H1 (cell line): ENCODE measurements around the gene APOA1. TPM values are rescaled to one million over a fixed set of nuclear protein-coding genes. Genes with fewer than 3 reads are reported as not detected.

Experiments used
- CTCF ChIA-PET: fragments of 300-600 bp; sonication (Branson Sonifier 250); formaldehyde crosslinking; loops from one replicate; lab custom pipeline; 2021; ENCODE audit not compliant: partially characterized antibody; lab: Charles Lee
- POLR2A ChIA-PET: fragments of 300-600 bp; sonication (Branson Sonifier 250); formaldehyde crosslinking; loops from one replicate; lab custom pipeline; 2021; ENCODE audit warnings: inconsistent platforms; ENCODE audit not compliant: partially characterized antibody; lab: Charles Lee
- DNase-seq, 2 experiments: peaks; one replicate each; pipeline versions ENCODE4 v3.0.0 to v3.0.0-alpha.2; 2010 to 2022; ENCODE audit warnings: low spot score in 2 of 2, low read depth in 1 of 2, mixed read lengths in 1 of 2
- FAIRE-seq: peaks from 2 replicates; lab custom pipeline; 2011; peaks lifted over from hg19 to GRCh38; lab: Jason Lieb, UNC
- H2AFZ ChIP-seq: 2 replicates; pipeline ENCODE4 v1.8.1; 2012; ENCODE audit warnings: low read length, inconsistent platforms
- H2AK5ac ChIP-seq: 2 replicates; pipeline ENCODE4 v1.6.1; 2013; ENCODE audit warnings: low read depth, low read length
- H2BK120ac ChIP-seq: replicated peaks from 2 replicates; pipeline ENCODE3; 2013; ENCODE audit warnings: low read depth, low read length, inconsistent platforms
- H2BK12ac ChIP-seq: 2 replicates; pipeline ENCODE4 v1.6.1; 2013; ENCODE audit warnings: low read depth, low read length
- H2BK15ac ChIP-seq: 2 replicates; pipeline ENCODE4 v1.6.1; 2013; ENCODE audit warnings: low read length
- H2BK20ac ChIP-seq: 2 replicates; pipeline ENCODE4 v1.6.1; 2013; ENCODE audit warnings: low read length
- H2BK5ac ChIP-seq: 2 replicates; pipeline ENCODE4 v1.6.1; 2013; ENCODE audit warnings: low read depth, low read length
- H3K14ac ChIP-seq: 2 replicates; pipeline ENCODE4 v1.6.1; 2013; ENCODE audit warnings: inconsistent platforms; ENCODE audit not compliant: insufficient read length
- H3K18ac ChIP-seq: 2 replicates; pipeline ENCODE4 v1.6.1; 2013; ENCODE audit warnings: low read length; ENCODE audit errors: extremely low read depth
- H3K23ac ChIP-seq: 2 replicates; pipeline ENCODE4 v1.6.1; 2013; ENCODE audit warnings: inconsistent platforms; ENCODE audit not compliant: insufficient read length
- H3K23me2 ChIP-seq: 2 replicates; pipeline ENCODE4 v1.6.1; 2013; ENCODE audit warnings: low read depth, low read length
- H3K27ac ChIP-seq: 2 replicates; pipeline ENCODE4 v1.6.1; 2011; ENCODE audit warnings: low read depth, low read length, inconsistent platforms
- H3K27me3 ChIP-seq, 4 experiments: replicated peaks in 1 of 4; 1 replicate in 1 of 4; 2 replicates in 3 of 4; pipeline versions ENCODE4 v1.6.1 to v1.8.1; 2011 to 2013; ENCODE audit warnings: low read length in 3 of 4, mild to moderate bottlenecking in 3 of 4, inconsistent platforms in 2 of 4, mixed read lengths in 2 of 4, moderate library complexity in 1 of 4; ENCODE audit not compliant: control insufficient read depth in 3 of 4, insufficient read depth in 3 of 4; ENCODE audit errors: extremely low read depth in 1 of 4
- H3K36me3 ChIP-seq, 4 experiments: 2 replicates each; pipeline versions ENCODE4 v1.6.1 to v1.8.1; 2011 to 2013; ENCODE audit warnings: mild to moderate bottlenecking in 4 of 4, low read length in 3 of 4, moderate library complexity in 2 of 4, control low read depth in 1 of 4, inconsistent platforms in 1 of 4; ENCODE audit not compliant: insufficient read depth in 4 of 4, control insufficient read depth in 2 of 4
- H3K4ac ChIP-seq: replicated peaks from 2 replicates; pipeline ENCODE3; 2013; ENCODE audit warnings: low read length, low read depth, mixed read lengths, inconsistent platforms; ENCODE audit not compliant: insufficient read length
- H3K4me1 ChIP-seq, 4 experiments: replicated peaks in 1 of 4; 1 replicate in 1 of 4; 2 replicates in 3 of 4; pipeline versions ENCODE4 v1.6.1 to v1.8.1; 2011 to 2013; ENCODE audit warnings: low read length in 3 of 4, inconsistent platforms in 2 of 4, mixed read lengths in 1 of 4; ENCODE audit not compliant: insufficient read depth in 4 of 4, control insufficient read depth in 3 of 4
- H3K4me2 ChIP-seq, 2 experiments: 2 replicates each; pipeline versions ENCODE4 v1.6.1 to v1.8.1; 2011 to 2013; ENCODE audit warnings: low read depth in 2 of 2, low read length in 2 of 2, control low read depth in 1 of 2, inconsistent platforms in 1 of 2, mild to moderate bottlenecking in 1 of 2; ENCODE audit not compliant: insufficient read depth in 1 of 2
- H3K4me3 ChIP-seq, 4 experiments: fragments of 200-600, 300-600 bp in 1 of 4; sonication (generic), shearing (Covaris generic), sonication (Bioruptor Twin) in 1 of 4; 2 replicates each; pipeline versions ENCODE4 v1.5.1 to v1.8.1; 2011 to 2016; ENCODE audit warnings: low read length in 4 of 4, low read depth in 3 of 4, control low read depth in 2 of 4, inconsistent platforms in 2 of 4, mild to moderate bottlenecking in 2 of 4, mixed read lengths in 1 of 4, moderate library complexity in 1 of 4; ENCODE audit not compliant: insufficient read depth in 2 of 4; ENCODE audit errors: extremely low read depth in 1 of 4
- H3K56ac ChIP-seq: replicated peaks from 2 replicates; pipeline ENCODE3; 2013; ENCODE audit warnings: low read depth, mild to moderate bottlenecking, mixed read lengths, low read length, inconsistent platforms; ENCODE audit not compliant: insufficient read length
- H3K79me1 ChIP-seq: 2 replicates; pipeline ENCODE4 v1.6.1; 2013; ENCODE audit warnings: low read depth, low read length, control low read depth
- H3K79me2 ChIP-seq, 2 experiments: 2 replicates each; pipeline versions ENCODE4 v1.6.1 to v1.8.1; 2012 to 2013; ENCODE audit warnings: low read length in 2 of 2, mild to moderate bottlenecking in 2 of 2, inconsistent platforms in 1 of 2; ENCODE audit not compliant: insufficient read depth in 2 of 2, control insufficient read depth in 1 of 2
- H3K9ac ChIP-seq, 4 experiments: replicated peaks in 1 of 4; 1 replicate in 1 of 4; 2 replicates in 3 of 4; pipeline versions ENCODE4 v1.6.1 to v1.8.1; 2011 to 2013; ENCODE audit warnings: low read depth in 3 of 4, low read length in 3 of 4, control low read depth in 2 of 4, mild to moderate bottlenecking in 2 of 4, moderate library complexity in 2 of 4, inconsistent platforms in 1 of 4; ENCODE audit errors: extremely low read depth in 1 of 4
- H3K9me3 ChIP-seq, 2 experiments: 2 replicates each; pipeline versions ENCODE4 v1.6.1 to v1.8.1; 2012 to 2013; ENCODE audit warnings: mild to moderate bottlenecking in 2 of 2, moderate library complexity in 2 of 2, control low read depth in 1 of 2, inconsistent platforms in 1 of 2, low read depth in 1 of 2, low read length in 1 of 2, mixed read lengths in 1 of 2; ENCODE audit not compliant: insufficient read depth in 2 of 2
- H4K20me1 ChIP-seq, 2 experiments: replicated peaks in 1 of 2; 2 replicates each; pipeline versions ENCODE3 to v1.8.1; 2011 to 2013; ENCODE audit warnings: inconsistent platforms in 2 of 2, low read length in 2 of 2, mild to moderate bottlenecking in 1 of 2; ENCODE audit not compliant: insufficient read depth in 2 of 2, control insufficient read depth in 1 of 2
- H4K5ac ChIP-seq: 2 replicates; pipeline ENCODE4 v1.6.1; 2013; ENCODE audit warnings: low read length, low read depth, mixed read lengths, inconsistent platforms; ENCODE audit not compliant: insufficient read length
- H4K8ac ChIP-seq: 2 replicates; pipeline ENCODE4 v1.8.0; 2013; ENCODE audit warnings: mild to moderate bottlenecking, moderate library complexity, low read length, inconsistent platforms; ENCODE audit not compliant: insufficient read depth; ENCODE audit errors: extremely low read depth
- H4K91ac ChIP-seq: replicated peaks from 2 replicates; pipeline ENCODE3; 2013; ENCODE audit warnings: low read length, mixed read lengths, inconsistent platforms; ENCODE audit not compliant: insufficient read length
- BCL11A ChIP-seq, 2 experiments: IDR thresholded peaks; one replicate each; pipeline ENCODE4 v1.6.1; 2011; ENCODE audit warnings: low read depth in 2 of 2, low read length in 2 of 2, mild to moderate bottlenecking in 2 of 2
- CBX8 ChIP-seq: fragments of 300-800, 300-1000 bp; sonication (generic); IDR thresholded peaks from 2 replicates; pipeline ENCODE4 v1.7.1; 2016; ENCODE audit warnings: low read depth, low read length, borderline replicate concordance
- EGR1 ChIP-seq: IDR thresholded peaks from 2 replicates; pipeline ENCODE4 v1.6.1; 2011; ENCODE audit warnings: low read depth, low read length, borderline replicate concordance
- JUND ChIP-seq: IDR thresholded peaks from 2 replicates; pipeline ENCODE4 v1.6.1; 2011; ENCODE audit warnings: mild to moderate bottlenecking, improper control_type of control experiment, low read length
- KDM4A ChIP-seq: IDR thresholded peaks from one replicate; pipeline ENCODE4 v1.7.1; 2012; ENCODE audit warnings: low read depth, mild to moderate bottlenecking, moderate library complexity, low read length, inconsistent platforms; ENCODE audit not compliant: severe bottlenecking
- KDM5A ChIP-seq: fragments of 200-600 bp; IDR thresholded peaks from 2 replicates; pipeline ENCODE4 v1.7.1; 2012; ENCODE audit warnings: mild to moderate bottlenecking, low read length, inconsistent platforms, mixed read lengths
- NRF1 ChIP-seq: IDR thresholded peaks from 2 replicates; pipeline ENCODE4 v1.6.1; 2011; ENCODE audit warnings: mild to moderate bottlenecking, low read depth, low read length, improper control_type of control experiment
- POLR2AphosphoS5 ChIP-seq: IDR thresholded peaks from 2 replicates; pipeline ENCODE4 v1.6.1; 2011; ENCODE audit warnings: low read depth, low read length
- RBBP5 ChIP-seq: IDR thresholded peaks from 2 replicates; pipeline ENCODE4 v1.7.1; 2012; ENCODE audit warnings: low read depth, mild to moderate bottlenecking, inconsistent platforms, low read length, moderate library complexity, borderline replicate concordance
- SIRT6 ChIP-seq: IDR thresholded peaks from one replicate; pipeline ENCODE4 v1.7.1; 2012; ENCODE audit warnings: low read length, inconsistent platforms
- TAF7 ChIP-seq: optimal IDR thresholded peaks from 2 replicates; pipeline ENCODE3; 2011; ENCODE audit warnings: low read depth, mild to moderate bottlenecking, inconsistent platforms, low read length, moderate library complexity, borderline replicate concordance
- TCF12 ChIP-seq: IDR thresholded peaks from 2 replicates; pipeline ENCODE4 v1.6.1; 2011; ENCODE audit warnings: low read depth, mild to moderate bottlenecking, low read length
- WGBS, 2 experiments: shearing (Covaris generic) in 1 of 2; methylation state at CpG; one replicate each; pipeline versions ENCODE4 v1.1.6 to v1.1.7; 2013 to 2015; ENCODE audit warnings: low lambda C conversion rate in 2 of 2, mixed read lengths in 2 of 2, inconsistent platforms in 1 of 2, low coverage in 1 of 2, missing lambda C conversion rate in 1 of 2; ENCODE audit not compliant: insufficient replicate concordance in 2 of 2, insufficient coverage in 1 of 2, insufficient read length in 1 of 2; ENCODE audit errors: extremely low coverage in 1 of 2, missing lambda C conversion rate in 1 of 2; 5-methylcytosine and 5-hydroxymethylcytosine counted together
- polyA plus RNA-seq, 7 experiments: library from polyadenylated mRNA; depleted of rRNA in 3 of 7; stranded (reverse) in 5 of 7; unstranded in 2 of 7; fragments of >200 nt in 5 of 7; fragments of 200-250 nt in 2 of 7; gene quantifications; 1 replicate in 5 of 7; 2 replicates in 1 of 7; 4 replicates in 1 of 7; pipeline versions ENCODE4 v1.2.1 to v1.2.3, GENCODE V29; 2011 to 2013; ENCODE audit warnings: missing spikeins in 2 of 7, mixed read lengths in 2 of 7
- total RNA-seq: library from RNA; stranded (reverse); fragmentation: NEBNext Ultra II Directional; extraction: Animal tissue kit (Norgen Biotek cat#: 25700); gene quantifications from 2 replicates; pipeline ENCODE4 v1.2.1, GENCODE V29; 2021
- TF ChIP-seq, protein P1 (sequence below): IDR thresholded peaks from 2 replicates; pipeline ENCODE4 v1.6.1; 2012; ENCODE audit warnings: inconsistent platforms

Gene APOA1
- total and polyA plus RNA-seq, 2 of the 8 experiments (the other 6 are each of a cell fraction or from before 2014, with no cell fraction given), result 0.80 TPM; not detected in 1

DNA sequence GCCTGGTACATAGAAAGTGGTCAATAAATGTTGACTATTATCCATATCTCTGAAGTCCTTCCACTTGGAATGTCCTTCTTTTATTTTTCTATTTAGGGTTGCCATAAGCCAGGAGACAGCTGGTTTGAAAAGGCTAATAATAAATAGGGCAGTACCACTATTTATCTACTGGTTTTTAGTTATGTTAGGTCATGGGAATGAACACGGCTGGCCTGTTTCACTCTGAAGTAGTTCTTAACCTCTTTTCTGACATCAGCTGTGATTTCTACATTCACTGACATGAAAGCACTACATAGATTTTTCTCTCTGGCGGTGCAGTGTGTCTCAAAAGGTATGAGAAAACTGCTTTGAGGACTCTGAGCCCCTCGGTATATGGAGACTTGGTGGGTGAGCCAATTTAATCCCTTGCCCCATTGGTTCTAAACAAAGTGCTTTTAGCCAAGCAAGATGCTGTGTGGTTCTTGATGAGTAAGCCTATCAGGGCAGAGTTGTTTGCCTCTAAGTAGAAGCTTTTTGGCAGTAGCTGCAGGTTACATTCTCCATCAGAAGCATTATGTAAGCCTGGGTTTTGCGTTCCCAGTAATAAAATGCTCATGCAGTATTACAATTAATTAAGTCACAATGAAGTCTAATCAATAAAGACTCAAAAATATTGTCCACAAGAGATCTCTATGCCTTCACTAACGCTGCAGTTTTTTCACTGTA is 48.7 kb upstream of the APOA1 start:
- FAIRE-seq (no peak), DNase-seq (no peak)
- Histone ChIP-seq H2BK20ac (no peak overlapping the region), H3K4me3 (no peak overlapping the region), H3K4me2 (no peak overlapping the region), H3K56ac (no peak overlapping the region), H3K9ac (no peak overlapping the region), H3K4me1 (no peaks in the 10 kb centered on the region), H4K5ac (no peak overlapping the region), H2BK120ac (no peak overlapping the region), H2AFZ (no peak overlapping the region), H3K27me3 (no peaks in the 10 kb centered on the region), H4K91ac (no peak overlapping the region), H3K79me1 (no peaks in the 10 kb centered on the region; the same call in 1 of the 2 replicates), H3K23ac (no peak overlapping the region), H3K4ac (no peak overlapping the region), H3K27ac (no peak overlapping the region), H2BK5ac (no peak overlapping the region), H3K18ac (no peak overlapping the region), H2BK12ac (no peak overlapping the region), H4K20me1 (peaks cover 0 to 1% of the 10 kb centered on the region in 2 experiments), H3K14ac (no peak overlapping the region), H4K8ac (no peak overlapping the region), H3K9me3 (no peaks in the 10 kb centered on the region), H3K79me2 (no peaks in the 10 kb centered on the region), H3K23me2 (no peaks in the 10 kb centered on the region), H2AK5ac (no peak overlapping the region), H3K36me3 (no peaks in the 10 kb centered on the region), H2BK15ac (no peak overlapping the region)
- CTCF ChIA-PET, result interaction anchor here (1.0 to 1.8 kb wide), 5 partner anchors 11 to 220 kb away, joined by 3 to 7 read pairs (median 4); partner anchors contain the start of gene APOA5
- POLR2A ChIA-PET, result interaction anchor here (0.6 kb wide), 1 partner anchor 167 kb away, joined by 4 read pairs; no protein-coding TSS in a partner anchor
- 90% methylated on average over 5 of the region's 5 CpGs; no CpG with 5 or more reads in 1 of the 2 experiments for WGBS, 2 experiments
- no peak for TF ChIP-seq RBBP5
- TF ChIP-seq NRF1, result no peak
- TF ChIP-seq EGR1, result no peak
- TF ChIP-seq KDM4A, result no peak
- no peak for TF ChIP-seq JUND
- TF ChIP-seq POLR2AphosphoS5, result no peak
- no peak for TF ChIP-seq BCL11A (IDR thresholded peaks at IDR 0.05; ENCODE audit: low read depth in 2 of 2, low read length in 2 of 2)
- no peak for TF ChIP-seq KDM5A
- TF ChIP-seq SIRT6, result no peak
- TF ChIP-seq CBX8, result no peak
- TF ChIP-seq, protein P1, sequence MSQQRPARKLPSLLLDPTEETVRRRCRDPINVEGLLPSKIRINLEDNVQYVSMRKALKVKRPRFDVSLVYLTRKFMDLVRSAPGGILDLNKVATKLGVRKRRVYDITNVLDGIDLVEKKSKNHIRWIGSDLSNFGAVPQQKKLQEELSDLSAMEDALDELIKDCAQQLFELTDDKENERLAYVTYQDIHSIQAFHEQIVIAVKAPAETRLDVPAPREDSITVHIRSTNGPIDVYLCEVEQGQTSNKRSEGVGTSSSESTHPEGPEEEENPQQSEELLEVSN, result no peak
- no peak for TF ChIP-seq TAF7
- TF ChIP-seq TCF12, result no peak
